Neural crest cell (in vitro differentiated cells): ENCODE results near the gene LARP1. TPM values are rescaled to one million over a fixed set of nuclear protein-coding genes. Genes with fewer than 3 reads are reported as not detected.
A peak's percentile ranks its signal among the peaks of the same experiment; 100 is the strongest.

Source experiments
- DNase-seq: peaks from one replicate; pipeline ENCODE4 v3.0.0; 2021; ENCODE audit warnings: low read depth, mixed read lengths, low spot score
- H3K27ac Mint-ChIP-seq: one replicate; pipeline ENCODE4 v1.8.0; 2021; ENCODE audit warnings: mild to moderate bottlenecking, mixed read lengths; ENCODE audit not compliant: unreplicated experiment
- H3K27me3 Mint-ChIP-seq: 2 replicates; pipeline ENCODE4 v1.8.0; 2021; ENCODE audit warnings: low read depth, mild to moderate bottlenecking, mixed read lengths
- H3K36me3 Mint-ChIP-seq: 2 replicates; pipeline ENCODE4 v1.8.0; 2021; ENCODE audit warnings: low read depth, mild to moderate bottlenecking, mixed read lengths
- H3K4me1 Mint-ChIP-seq: 2 replicates; pipeline ENCODE4 v1.8.0; 2021; ENCODE audit warnings: mixed read lengths
- H3K4me3 Mint-ChIP-seq: one replicate; pipeline ENCODE4 v1.8.0; 2021; ENCODE audit warnings: mild to moderate bottlenecking, mixed read lengths
- H3K9me3 Mint-ChIP-seq: 2 replicates; pipeline ENCODE4 v1.8.0; 2021; ENCODE audit warnings: mixed read lengths
- total RNA-seq: library from RNA; stranded (reverse); gene quantifications from 2 replicates; pipeline ENCODE4 v1.2.1, GENCODE V29; 2021
- TF ChIP-seq, protein P1 (sequence below): fragments of 200-600 bp; sonication (generic); conservative IDR thresholded peaks from 2 replicates; pipeline ENCODE4 v1.5.0; 2021; ENCODE audit warnings: antibody characterized with exemption, mild to moderate bottlenecking

Gene LARP1
- total RNA-seq, 1 donor from 2014 or later: 231 TPM

- H3K4me1 Mint-ChIP-seq: peaks cover 68% of the 10 kb centered on the region
- no peaks in the 10 kb centered on the region for H3K9me3 Mint-ChIP-seq
- no peaks in the 10 kb centered on the region for H3K36me3 Mint-ChIP-seq
- TF ChIP-seq, protein P1, sequence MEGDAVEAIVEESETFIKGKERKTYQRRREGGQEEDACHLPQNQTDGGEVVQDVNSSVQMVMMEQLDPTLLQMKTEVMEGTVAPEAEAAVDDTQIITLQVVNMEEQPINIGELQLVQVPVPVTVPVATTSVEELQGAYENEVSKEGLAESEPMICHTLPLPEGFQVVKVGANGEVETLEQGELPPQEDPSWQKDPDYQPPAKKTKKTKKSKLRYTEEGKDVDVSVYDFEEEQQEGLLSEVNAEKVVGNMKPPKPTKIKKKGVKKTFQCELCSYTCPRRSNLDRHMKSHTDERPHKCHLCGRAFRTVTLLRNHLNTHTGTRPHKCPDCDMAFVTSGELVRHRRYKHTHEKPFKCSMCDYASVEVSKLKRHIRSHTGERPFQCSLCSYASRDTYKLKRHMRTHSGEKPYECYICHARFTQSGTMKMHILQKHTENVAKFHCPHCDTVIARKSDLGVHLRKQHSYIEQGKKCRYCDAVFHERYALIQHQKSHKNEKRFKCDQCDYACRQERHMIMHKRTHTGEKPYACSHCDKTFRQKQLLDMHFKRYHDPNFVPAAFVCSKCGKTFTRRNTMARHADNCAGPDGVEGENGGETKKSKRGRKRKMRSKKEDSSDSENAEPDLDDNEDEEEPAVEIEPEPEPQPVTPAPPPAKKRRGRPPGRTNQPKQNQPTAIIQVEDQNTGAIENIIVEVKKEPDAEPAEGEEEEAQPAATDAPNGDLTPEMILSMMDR: no peak
- no peak for DNase-seq
- H3K27me3 Mint-ChIP-seq: no peaks in the 10 kb centered on the region
- H3K27ac Mint-ChIP-seq: no peak overlapping the region
- H3K4me3 Mint-ChIP-seq: peak overlapping the region; percentile 11
These were observed 7.5 kb downstream of the LARP1 start for GRCh38 chr5:154762700-154763099.

DNA sequence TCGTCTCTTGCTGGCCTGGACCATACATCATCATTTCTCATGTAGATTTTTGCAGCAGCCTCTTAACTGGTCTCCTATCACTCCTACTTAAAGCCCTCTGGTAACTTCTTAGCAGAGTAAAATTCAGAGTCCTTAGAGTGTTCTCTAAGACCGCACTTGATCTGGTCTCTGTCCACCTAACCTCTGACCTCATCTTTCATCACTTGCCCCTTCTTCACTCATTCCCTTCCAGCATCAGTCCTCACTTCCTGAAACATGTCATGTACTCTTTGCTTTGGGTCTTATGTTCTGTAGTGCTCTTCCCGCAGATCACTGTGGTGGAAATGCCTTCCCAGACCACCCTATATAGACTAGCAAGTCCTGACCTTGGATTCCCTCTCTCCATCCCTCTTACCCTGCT is 9.8 kb downstream of the LARP1 start:
- H3K9me3 Mint-ChIP-seq: no peaks in the 10 kb centered on the region
- no peaks in the 10 kb centered on the region for H3K27me3 Mint-ChIP-seq
- no peak overlapping the region for H3K27ac Mint-ChIP-seq
- TF ChIP-seq, protein P1: no peak
- H3K4me3 Mint-ChIP-seq: peak overlapping the region; percentile 4
- no peak for DNase-seq
- no peaks in the 10 kb centered on the region for H3K36me3 Mint-ChIP-seq
- H3K4me1 Mint-ChIP-seq: peaks cover 63% of the 10 kb centered on the region

- H3K27me3 Mint-ChIP-seq: no peaks in the 10 kb centered on the region
- no peak overlapping the region for H3K27ac Mint-ChIP-seq
- H3K9me3 Mint-ChIP-seq: no peaks in the 10 kb centered on the region
- no peaks in the 10 kb centered on the region for H3K36me3 Mint-ChIP-seq
- H3K4me3 Mint-ChIP-seq: no peak overlapping the region
- TF ChIP-seq, protein P1: no peak
- no peak for DNase-seq
- peaks cover 64% of the 10 kb centered on the region for H3K4me1 Mint-ChIP-seq
These were observed 10.3 kb downstream of the LARP1 start for GRCh38 chr5:154765396-154765925.

DNA sequence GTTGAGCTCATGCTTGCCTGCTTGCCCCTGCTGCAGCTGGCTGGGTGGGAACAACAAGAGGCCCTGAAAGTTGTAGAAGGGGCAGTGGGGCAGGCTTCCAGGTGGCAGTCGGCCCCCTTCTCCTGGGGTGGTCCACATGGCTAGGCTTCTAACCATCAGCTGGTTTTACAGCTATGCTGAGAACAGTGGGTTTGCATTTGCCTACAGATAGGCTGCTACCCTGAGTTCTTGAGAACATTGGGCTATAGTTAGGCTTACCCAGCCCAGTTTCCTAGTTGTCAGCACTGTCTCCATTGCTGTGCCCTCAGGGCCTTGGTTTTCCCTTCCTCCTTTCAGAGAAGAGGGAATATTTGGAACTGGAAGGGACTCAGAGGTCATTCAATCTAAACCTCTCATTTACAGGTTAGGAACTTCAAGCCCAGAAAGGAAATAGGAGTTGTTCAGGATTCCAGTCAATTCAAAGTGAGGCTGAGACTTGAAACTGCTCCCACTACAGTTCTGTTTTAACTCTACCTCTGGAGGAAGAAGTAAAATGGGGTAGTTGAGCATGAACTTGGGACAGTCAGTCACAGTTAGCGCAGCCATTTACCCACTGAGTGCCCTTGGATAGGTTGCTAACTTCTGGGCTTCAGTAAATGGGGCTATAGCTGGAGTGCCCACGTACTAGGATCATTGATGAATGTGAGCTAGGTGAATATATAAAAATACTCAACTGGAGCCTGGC is 11.5 kb downstream of the LARP1 start:
- H3K9me3 Mint-ChIP-seq: no peaks in the 10 kb centered on the region
- H3K4me1 Mint-ChIP-seq: peaks cover 64% of the 10 kb centered on the region
- no peaks in the 10 kb centered on the region for H3K36me3 Mint-ChIP-seq
- TF ChIP-seq, protein P1: no peak
- no peaks in the 10 kb centered on the region for H3K27me3 Mint-ChIP-seq
- no peak for DNase-seq
- no peak overlapping the region for H3K4me3 Mint-ChIP-seq
- peak overlapping the region; percentile 36 for H3K27ac Mint-ChIP-seq

- no peak for DNase-seq
- Mint-ChIP-seq H3K4me1 (peaks cover 66% of the 10 kb centered on the region), H3K36me3 (no peaks in the 10 kb centered on the region), H3K27ac (no peak overlapping the region), H3K27me3 (no peaks in the 10 kb centered on the region), H3K9me3 (no peaks in the 10 kb centered on the region), H3K4me3 (no peak overlapping the region)
- TF ChIP-seq, protein P1: no peak
These were observed 12.4 kb downstream of the LARP1 start for GRCh38 chr5:154767576-154767975.
